Fibroblast of skin of right biceps (primary cell): ENCODE data around the gene IL6.
"Not testable (repeated sequence)": the region's sequence is repeated elsewhere in the genome, so short reads cannot be mapped to it uniquely, and the experiment has no call there.

ENCODE experiments used
- DNase-seq: peaks from one replicate; pipeline ENCODE4 v3.0.0-alpha.2; 2013

The IL6 gene

GRCh38 chr7:22704722-22705121, 22.3 kb upstream of the IL6 start:
- not testable (repeated sequence) for DNase-seq

DNA sequence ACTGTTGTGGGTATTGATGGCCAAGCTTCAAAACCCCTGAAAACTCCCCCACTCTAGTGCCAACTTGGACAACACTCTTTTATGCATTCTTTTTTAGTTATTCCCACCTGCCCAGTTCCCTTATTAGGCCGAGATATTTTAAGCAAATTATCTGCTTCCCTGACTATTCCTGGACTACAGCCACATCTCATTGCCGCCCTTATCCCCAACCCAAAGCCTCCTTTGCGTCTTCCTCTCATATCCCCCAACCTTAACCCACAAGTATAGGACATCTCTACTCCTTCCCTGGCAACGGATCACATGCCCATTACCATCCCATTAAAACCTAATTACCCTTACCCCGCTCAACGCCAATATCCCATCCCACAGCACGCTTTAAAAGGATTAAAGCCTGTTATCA, 21.1 kb upstream of the IL6 start:
- DNase-seq: not testable (repeated sequence)

GRCh38 chr7:22707026-22707691, 19.8 kb upstream of the IL6 start:
- not testable (repeated sequence) for DNase-seq

GRCh38 chr7:22708214-22708613, 18.8 kb upstream of the IL6 start:
- not testable (repeated sequence) for DNase-seq

- not testable (repeated sequence) for DNase-seq
Measured at GRCh38 chr7:22708677-22709061, 18.3 kb upstream of the IL6 start.

DNA sequence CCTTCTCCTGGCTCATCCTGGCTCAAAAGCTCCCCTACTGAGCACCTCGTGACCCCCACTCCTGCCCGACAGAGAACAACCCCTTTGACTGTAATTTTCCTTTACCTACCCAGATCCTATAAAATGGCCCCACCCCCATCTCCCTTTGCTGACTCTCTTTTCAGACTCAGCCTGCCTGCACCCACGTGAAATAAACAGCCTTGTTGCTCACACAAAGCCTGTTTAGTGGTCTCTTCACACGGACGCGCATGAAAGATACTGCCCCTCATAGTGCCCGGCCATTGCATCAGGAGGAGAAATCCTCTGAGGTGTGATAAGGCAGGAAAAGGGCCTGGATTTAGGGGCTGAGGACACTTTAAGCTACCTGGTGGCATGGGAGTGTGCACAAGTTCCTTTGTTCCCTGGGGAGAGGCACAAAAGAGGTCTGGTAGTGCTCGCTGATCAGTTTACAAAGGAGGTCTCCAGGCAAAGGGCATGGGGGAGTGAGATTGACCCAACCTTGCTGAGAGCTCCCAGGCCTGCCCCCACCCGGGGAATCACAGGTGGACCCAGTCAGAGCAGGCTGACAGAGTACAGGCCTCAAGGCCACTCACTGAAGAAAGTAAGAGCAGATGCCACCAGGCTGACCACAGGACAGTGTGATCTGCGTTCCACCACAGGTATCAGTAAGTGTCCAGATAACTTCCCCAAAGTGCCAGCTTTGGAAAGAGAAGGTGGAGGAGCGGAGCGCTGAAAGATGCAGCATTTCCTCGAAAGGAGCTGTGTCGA, 17.8 kb upstream of the IL6 start:
- not testable (repeated sequence) for DNase-seq

GRCh38 chr7:22709857-22710256, 17.1 kb upstream of the IL6 start:
- no peak for DNase-seq

GRCh38 chr7:22712999-22713398, 14.0 kb upstream of the IL6 start:
- no peak for DNase-seq

DNA sequence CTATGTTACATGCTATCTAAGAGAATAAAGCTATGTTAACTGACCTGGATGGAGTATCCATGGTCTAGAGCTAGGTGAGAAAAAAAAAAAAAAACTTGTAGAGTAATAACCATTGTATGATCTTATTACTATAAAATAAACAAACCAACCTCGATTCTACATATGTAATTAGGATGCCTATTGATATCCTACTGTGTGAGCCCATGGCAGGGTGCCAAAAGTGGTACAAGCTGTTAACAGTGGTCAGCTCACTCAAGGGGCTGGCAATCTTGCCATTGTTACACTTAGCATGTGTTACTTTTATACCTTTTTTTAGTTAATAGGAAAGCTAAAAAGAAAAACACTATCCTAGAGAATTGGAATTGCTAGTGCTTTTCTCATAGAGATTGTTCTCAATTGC, 13.5 kb upstream of the IL6 start:
- no peak for DNase-seq

DNA sequence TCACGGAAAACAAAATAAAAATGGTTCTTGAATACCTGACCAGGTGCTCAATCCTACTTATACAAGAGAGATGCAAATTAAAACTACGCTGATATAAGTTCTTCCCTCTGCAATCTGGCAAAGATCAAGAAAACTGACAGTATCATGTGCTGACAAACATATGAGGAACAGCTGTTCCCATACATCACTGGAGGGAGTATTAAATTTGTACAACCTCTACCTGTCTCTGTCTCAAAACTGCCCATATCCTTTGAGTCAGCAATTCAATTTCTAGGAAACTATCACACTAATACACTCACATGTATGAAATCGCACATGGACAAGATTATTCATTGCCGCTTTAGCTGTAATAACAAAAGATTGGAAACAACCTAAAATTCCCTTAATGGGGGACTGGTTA, 11.0 kb upstream of the IL6 start:
- DNase-seq: no peak

DNA sequence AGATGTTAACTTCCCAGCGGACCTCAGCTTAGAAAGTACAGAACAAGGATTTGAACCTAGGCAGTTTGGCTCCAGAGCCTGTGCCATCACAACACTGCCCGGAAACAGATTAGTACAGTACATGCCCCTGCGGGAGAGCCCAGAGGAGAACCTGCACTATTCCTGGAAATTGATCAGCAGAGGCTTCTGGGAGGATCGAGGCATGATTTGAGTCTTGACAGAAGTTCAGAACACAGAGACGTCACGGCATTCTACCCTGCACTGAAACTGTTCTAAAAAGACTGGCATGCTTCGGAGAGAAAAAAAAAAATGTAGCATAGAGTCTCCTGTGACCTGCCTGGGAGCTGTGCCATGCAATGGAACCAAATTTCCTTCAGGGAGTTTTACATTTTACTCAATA, 9.2 kb upstream of the IL6 start:
- no peak for DNase-seq

DNA sequence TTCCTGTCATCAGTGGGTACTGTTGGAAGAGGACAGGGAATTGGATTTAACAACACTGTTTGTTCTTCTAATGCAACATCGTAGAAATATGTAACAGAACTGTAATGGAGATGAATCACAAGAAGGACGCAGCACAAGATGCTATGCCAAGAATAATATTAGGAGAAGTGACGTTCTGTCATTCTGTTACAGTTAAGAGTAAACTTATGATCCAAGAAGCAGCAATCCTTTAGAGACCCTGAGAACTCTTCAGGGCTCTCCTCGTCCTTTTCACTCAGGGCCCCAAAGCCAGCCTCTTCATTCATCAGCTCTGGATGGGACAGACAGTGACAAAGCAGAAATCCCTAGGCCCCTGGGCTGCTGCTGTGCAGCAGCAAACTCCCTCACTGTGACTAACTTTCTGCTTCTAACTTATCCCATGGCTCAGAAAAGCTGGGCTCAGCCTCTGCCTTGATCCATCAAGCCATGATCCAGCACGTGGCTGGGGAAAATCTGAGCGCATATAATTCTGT, 8.7 kb upstream of the IL6 start:
- DNase-seq: peak; percentile 94

DNA sequence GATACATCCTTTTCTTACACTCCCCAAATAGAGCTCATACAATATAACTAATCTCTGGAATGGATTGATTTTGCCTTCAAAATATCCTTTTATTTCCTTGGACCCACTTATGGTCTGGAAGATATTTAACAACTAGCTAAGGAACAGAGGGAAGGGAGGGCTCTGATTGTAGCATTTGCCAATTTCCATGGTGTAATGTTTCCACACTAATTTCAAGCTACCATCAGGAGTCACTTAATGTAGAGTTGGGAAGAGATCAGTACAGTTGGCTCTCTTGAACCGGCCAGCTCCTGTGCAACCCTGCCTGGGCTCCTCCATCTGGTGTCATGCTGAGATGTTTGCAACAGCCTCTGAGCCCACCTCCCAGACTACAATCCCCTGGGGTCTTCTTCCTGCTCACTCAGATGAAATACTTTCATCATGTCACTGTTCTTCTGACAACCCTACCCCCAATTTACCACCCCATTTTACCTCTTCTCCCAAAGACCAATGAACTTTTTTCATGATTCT, 8.0 kb upstream of the IL6 start:
- no peak for DNase-seq

GRCh38 chr7:22720791-22721786, 5.9 kb upstream of the IL6 start:
- DNase-seq: no peak

GRCh38 chr7:22722536-22723180, 4.3 kb upstream of the IL6 start:
- DNase-seq: no peak

- peak; percentile 29 for DNase-seq
Measured at GRCh38 chr7:22723181-22723601, 3.8 kb upstream of the IL6 start.

DNA sequence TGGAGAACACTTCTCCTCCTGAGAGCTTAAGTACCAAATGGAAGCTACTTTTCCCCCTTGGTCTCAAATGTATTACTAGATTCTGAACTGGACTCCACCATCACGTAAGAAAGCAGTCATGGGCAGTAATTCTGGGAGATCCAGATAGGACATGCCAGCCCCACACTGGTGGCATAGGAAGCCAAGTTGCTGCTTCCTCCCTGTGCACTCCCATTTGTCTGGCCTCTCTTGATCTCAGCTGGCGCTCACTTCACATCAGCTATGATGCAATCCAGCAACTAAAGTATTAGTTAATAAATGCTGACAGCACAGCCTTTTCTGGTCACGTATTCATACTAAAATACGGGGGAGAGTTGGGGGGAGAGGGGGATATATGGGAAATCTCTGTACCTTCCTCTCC, 3.4 kb upstream of the IL6 start:
- DNase-seq: no peak

GRCh38 chr7:22724861-22725260, 2.1 kb upstream of the IL6 start:
- peak; percentile 29 for DNase-seq

DNA sequence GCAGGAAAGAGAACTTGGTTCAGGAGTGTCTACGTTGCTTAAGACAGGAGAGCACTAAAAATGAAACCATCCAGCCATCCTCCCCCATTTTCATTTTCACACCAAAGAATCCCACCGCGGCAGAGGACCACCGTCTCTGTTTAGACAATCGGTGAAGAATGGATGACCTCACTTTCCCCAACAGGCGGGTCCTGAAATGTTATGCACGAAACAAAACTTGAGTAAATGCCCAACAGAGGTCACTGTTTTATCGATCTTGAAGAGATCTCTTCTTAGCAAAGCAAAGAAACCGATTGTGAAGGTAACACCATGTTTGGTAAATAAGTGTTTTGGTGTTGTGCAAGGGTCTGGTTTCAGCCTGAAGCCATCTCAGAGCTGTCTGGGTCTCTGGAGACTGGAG, 1.4 kb upstream of the IL6 start:
- DNase-seq: peak; percentile 52

- DNase-seq: peak; percentile 86
Measured at GRCh38 chr7:22726345-22726906, 574 bp upstream of the IL6 start.

DNA sequence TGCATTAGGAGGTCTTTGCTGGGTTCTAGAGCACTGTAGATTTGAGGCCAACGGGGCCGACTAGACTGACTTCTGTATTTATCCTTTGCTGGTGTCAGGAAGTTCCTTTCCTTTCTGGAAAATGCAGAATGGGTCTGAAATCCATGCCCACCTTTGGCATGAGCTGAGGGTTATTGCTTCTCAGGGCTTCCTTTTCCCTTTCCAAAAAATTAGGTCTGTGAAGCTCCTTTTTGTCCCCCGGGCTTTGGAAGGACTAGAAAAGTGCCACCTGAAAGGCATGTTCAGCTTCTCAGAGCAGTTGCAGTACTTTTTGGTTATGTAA, 675 bp downstream of the IL6 start:
- no peak for DNase-seq

- DNase-seq: peak; percentile 49
Measured at GRCh38 chr7:22728401-22729029, 1.5 kb downstream of the IL6 start.
